ENCODE results near the gene TMEM198.

TMEM198 gene

GRCh38 chr2:219562049-219563020, 18.5 kb downstream of the TMEM198 start:
- no peak for DNase-seq (ENCODE audit: low read depth, low spot score)

GRCh38 chr2:219563271-219563928, 19.6 kb downstream of the TMEM198 start:
- DNase-seq (ENCODE audit: low read depth, low spot score) = no peak

- no peak for DNase-seq (ENCODE audit: low read depth, low spot score)
Observed at GRCh38 chr2:219565130-219566080, 21.6 kb downstream of the TMEM198 start.

- DNase-seq (ENCODE audit: low read depth, low spot score) = no peak
Observed at GRCh38 chr2:219566640-219567039, 22.8 kb downstream of the TMEM198 start.

- no peak for DNase-seq (ENCODE audit: low read depth, low spot score)
Observed at GRCh38 chr2:219567131-219567530, 23.3 kb downstream of the TMEM198 start.

GRCh38 chr2:219567791-219568361, 24.0 kb downstream of the TMEM198 start:
- no peak for DNase-seq (ENCODE audit: low read depth, low spot score)

GRCh38 chr2:219569041-219569440, 25.2 kb downstream of the TMEM198 start:
- DNase-seq (ENCODE audit: low read depth, low spot score) = no peak

- DNase-seq (ENCODE audit: low read depth, low spot score) = no peak
Observed at GRCh38 chr2:219569635-219570034, 25.8 kb downstream of the TMEM198 start.

GRCh38 chr2:219570194-219570923, 26.5 kb downstream of the TMEM198 start:
- DNase-seq (ENCODE audit: low read depth, low spot score) = no peak

- DNase-seq (ENCODE audit: low read depth, low spot score) = no peak
Observed at GRCh38 chr2:219570924-219571310, 27.1 kb downstream of the TMEM198 start.

- DNase-seq (ENCODE audit: low read depth, low spot score) = peak; percentile 44
Observed at GRCh38 chr2:219571311-219572236, 27.7 kb downstream of the TMEM198 start, which contains the start of gene OBSL1. TSS of gene OBSL1 (minus strand) at chr2:219571539. CDS start at chr2:219571232, 307 bp downstream.

- DNase-seq (ENCODE audit: low read depth, low spot score) = no peak
Observed at GRCh38 chr2:219572237-219573001, 28.6 kb downstream of the TMEM198 start, which contains the start of gene INHA. TSS of gene INHA (plus strand) at chr2:219572310. CDS start at chr2:219572375, 65 bp downstream.

- DNase-seq (ENCODE audit: low read depth, low spot score) = no peak
Observed at GRCh38 chr2:219573166-219573565, 29.3 kb downstream of the TMEM198 start.

- DNase-seq (ENCODE audit: low read depth, low spot score) = no peak
Observed at GRCh38 chr2:219574484-219575311, 30.9 kb downstream of the TMEM198 start.

GRCh38 chr2:219575566-219576504, 32.0 kb downstream of the TMEM198 start:
- no peak for DNase-seq (ENCODE audit: low read depth, low spot score)

All from smooth muscle cell of the brain vasculature (primary cell).